ENCODE measurements around the gene FCN1.

DNA sequence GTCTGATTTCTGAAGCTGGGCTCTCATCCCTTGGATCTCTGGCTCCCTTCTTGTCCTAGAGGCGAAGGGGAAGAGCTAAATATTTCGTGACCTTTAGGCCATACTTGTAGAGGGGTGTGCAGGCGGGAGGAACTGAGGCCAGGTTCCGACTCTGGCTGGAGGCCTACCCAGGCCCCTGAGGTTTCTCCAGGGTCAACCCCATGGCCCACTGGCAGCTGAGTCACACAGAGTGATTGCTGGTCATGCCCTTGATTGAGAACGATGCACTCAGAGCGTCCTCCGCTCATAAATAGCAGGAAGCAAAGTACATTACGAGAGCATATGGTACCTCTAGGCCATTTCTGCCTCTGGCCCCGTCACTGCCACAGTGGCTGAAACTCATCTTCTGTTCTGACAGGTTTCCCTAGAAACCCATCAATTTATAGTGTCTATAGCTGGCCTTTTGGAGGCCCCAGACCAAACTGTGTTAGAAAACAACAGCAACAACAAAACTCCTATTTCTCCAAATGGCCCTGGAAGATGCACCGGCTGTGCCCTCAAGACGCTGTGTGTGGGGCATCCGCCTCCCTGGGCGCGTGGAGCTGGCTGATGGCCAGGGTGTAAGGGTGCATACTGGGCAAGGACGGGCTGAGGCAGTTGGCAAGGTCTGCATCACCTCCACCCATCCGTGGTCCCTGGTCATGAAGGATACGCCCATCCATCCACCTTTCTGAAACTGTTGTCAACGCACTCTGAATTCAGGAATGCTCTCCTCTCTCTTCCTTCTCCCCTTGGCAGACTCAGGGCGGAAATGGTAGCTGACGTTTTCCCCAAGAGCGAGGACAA is 32.9 kb upstream of the FCN1 start:
- TF ChIP-seq, protein P1, sequence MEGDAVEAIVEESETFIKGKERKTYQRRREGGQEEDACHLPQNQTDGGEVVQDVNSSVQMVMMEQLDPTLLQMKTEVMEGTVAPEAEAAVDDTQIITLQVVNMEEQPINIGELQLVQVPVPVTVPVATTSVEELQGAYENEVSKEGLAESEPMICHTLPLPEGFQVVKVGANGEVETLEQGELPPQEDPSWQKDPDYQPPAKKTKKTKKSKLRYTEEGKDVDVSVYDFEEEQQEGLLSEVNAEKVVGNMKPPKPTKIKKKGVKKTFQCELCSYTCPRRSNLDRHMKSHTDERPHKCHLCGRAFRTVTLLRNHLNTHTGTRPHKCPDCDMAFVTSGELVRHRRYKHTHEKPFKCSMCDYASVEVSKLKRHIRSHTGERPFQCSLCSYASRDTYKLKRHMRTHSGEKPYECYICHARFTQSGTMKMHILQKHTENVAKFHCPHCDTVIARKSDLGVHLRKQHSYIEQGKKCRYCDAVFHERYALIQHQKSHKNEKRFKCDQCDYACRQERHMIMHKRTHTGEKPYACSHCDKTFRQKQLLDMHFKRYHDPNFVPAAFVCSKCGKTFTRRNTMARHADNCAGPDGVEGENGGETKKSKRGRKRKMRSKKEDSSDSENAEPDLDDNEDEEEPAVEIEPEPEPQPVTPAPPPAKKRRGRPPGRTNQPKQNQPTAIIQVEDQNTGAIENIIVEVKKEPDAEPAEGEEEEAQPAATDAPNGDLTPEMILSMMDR (IDR thresholded peaks at IDR 0.05; ENCODE audit: insufficient read depth, low read length, poor library complexity, severe bottlenecking) = no peak
- TF ChIP-seq EZH2phosphoT487 (conservative IDR thresholded peaks at IDR 0.05; ENCODE audit: low read length) = no peak

All from SU-DHL-6 (cell line).